ACC112 (cell line): Measurements from ENCODE around the gene FOXI3.

ENCODE experiments used
- H2AFZ ChIP-seq: fragments of 200-600 bp; sonication (generic); one replicate; pipeline ENCODE4 v1.6.0; 2017; ENCODE audit warnings: antibody characterized with exemption, low read length; ENCODE audit not compliant: unreplicated experiment
- H3K27ac ChIP-seq: fragments of 200-600 bp; sonication (generic); 2 replicates; pipeline ENCODE4 v1.5.1; 2014; ENCODE audit warnings: low read depth, mild to moderate bottlenecking, antibody characterized with exemption, low read length, moderate library complexity
- H3K27me3 ChIP-seq: fragments of 200-600 bp; sonication (generic); 2 replicates; pipeline ENCODE4 v1.6.1; 2014; ENCODE audit warnings: mild to moderate bottlenecking, antibody characterized with exemption, low read length, moderate library complexity, mixed read lengths; ENCODE audit not compliant: insufficient read depth
- H3K36me3 ChIP-seq: fragments of 200-600 bp; sonication (generic); 2 replicates; pipeline ENCODE4 v1.6.1; 2016; ENCODE audit warnings: mild to moderate bottlenecking, antibody characterized with exemption, low read length, moderate library complexity, mixed read lengths; ENCODE audit not compliant: insufficient read depth
- H3K4me1 ChIP-seq: fragments of 200-600 bp; sonication (generic); one replicate; pipeline ENCODE4 v1.6.1; 2016; ENCODE audit warnings: low read length, mixed read lengths; ENCODE audit not compliant: insufficient read depth, unreplicated experiment, control insufficient read depth
- H3K4me3 ChIP-seq: fragments of 200-600 bp; sonication (generic); 2 replicates; pipeline ENCODE4 v1.5.1; 2014; ENCODE audit warnings: mild to moderate bottlenecking, low read depth, low read length
- H3K79me2 ChIP-seq: fragments of 200-600 bp; sonication (generic); one replicate; pipeline ENCODE4 v1.6.0; 2016; ENCODE audit warnings: low read length; ENCODE audit not compliant: control insufficient read depth, unreplicated experiment, insufficient read depth

The FOXI3 gene

DNA sequence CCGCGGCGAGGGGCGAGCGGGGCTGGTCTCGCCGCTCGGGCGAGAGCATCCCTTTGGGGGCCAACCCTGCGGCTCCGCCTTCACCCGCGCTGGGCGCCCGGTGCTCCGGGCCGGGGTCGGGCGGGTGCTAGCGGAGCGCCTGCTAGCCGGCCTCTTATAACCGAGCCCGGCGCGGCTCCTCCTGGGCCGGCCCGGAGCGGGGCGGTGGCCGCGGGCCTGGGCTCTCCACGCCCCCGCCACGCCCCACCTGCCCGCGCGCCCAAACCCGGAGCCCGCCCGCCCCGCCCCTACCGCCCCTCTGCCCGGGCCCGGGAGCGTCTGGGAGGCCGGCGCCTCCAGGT lies at the start of gene FOXI3:
Gene FOXI3, minus strand, starts transcription at position 129 of the 341 bp plus-strand sequence. CDS start 158 bp downstream, outside the sequence.
- Histone ChIP-seq H3K27ac (no peak within 1 kb of the TSS), H3K36me3 (no peaks in the 10 kb centered on the region), H3K4me3 (no peak within 1 kb of the TSS), H3K27me3 (peaks cover 83% of the 10 kb centered on the region), H2AFZ (no peak within 1 kb of the TSS), H3K4me1 (no peaks in the 10 kb centered on the region), H3K79me2 (no peaks in the 10 kb centered on the region)

- H3K4me1 ChIP-seq: no peaks in the 10 kb centered on the region
- H3K27me3 ChIP-seq: peaks cover 37% of the 10 kb centered on the region
- no peak overlapping the region for H3K27ac ChIP-seq
- no peak overlapping the region for H3K4me3 ChIP-seq
- H2AFZ ChIP-seq: no peak overlapping the region
- no peaks in the 10 kb centered on the region for H3K79me2 ChIP-seq
- H3K36me3 ChIP-seq: no peaks in the 10 kb centered on the region
Observed at GRCh38 chr2:88500691-88501090, 48.2 kb upstream of the FOXI3 start.

DNA sequence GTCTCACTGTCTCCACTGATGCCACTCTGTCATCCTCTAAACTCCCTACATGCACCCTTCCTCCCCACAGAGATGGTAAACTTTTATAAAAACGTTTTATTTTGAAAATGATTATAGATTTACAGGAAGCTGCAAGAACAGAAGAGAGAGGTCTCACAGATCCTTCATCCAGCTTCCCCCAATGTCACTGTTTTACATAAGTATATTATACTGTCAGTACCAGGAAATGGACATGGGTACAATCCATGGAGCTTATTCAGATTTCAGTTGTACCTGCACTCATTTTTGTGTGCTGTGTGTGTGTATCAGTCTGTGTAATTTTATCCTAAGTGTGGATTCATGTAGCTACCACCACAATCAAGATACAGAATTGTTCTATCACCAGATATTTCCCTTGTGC lies 46.7 kb upstream of the FOXI3 start:
- Histone ChIP-seq H3K79me2 (no peaks in the 10 kb centered on the region), H2AFZ (no peak overlapping the region), H3K4me1 (no peaks in the 10 kb centered on the region), H3K4me3 (no peak overlapping the region), H3K27ac (no peak overlapping the region), H3K36me3 (no peaks in the 10 kb centered on the region), H3K27me3 (peaks cover 41% of the 10 kb centered on the region)

DNA sequence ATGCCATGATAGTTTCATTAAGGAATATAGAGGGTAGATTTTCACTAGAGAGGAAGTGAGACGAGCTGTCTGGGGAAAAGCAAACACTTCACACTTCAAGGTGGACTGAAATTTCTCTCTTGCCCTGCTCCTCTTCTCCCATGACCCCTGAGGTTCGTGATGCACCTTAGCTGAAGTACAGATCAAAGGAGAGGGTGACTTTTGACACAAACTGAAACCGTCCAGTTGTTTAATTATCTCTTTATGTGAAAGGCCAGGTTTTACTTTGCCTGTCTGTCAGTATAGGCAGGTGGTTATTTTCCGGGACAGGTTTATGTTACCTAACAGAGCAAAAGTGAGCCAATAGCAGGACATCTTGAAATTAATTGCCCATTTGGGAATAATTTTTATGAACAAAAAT lies 41.0 kb upstream of the FOXI3 start:
- H3K79me2 ChIP-seq: no peaks in the 10 kb centered on the region
- H3K4me1 ChIP-seq: no peaks in the 10 kb centered on the region
- H3K36me3 ChIP-seq: no peaks in the 10 kb centered on the region
- H2AFZ ChIP-seq: no peak overlapping the region
- peaks cover 64% of the 10 kb centered on the region for H3K27me3 ChIP-seq
- no peak overlapping the region for H3K4me3 ChIP-seq
- no peak overlapping the region for H3K27ac ChIP-seq

- Histone ChIP-seq H3K4me1 (no peaks in the 10 kb centered on the region), H2AFZ (no peak overlapping the region), H3K36me3 (no peaks in the 10 kb centered on the region), H3K4me3 (no peak overlapping the region), H3K27me3 (peaks cover 57% of the 10 kb centered on the region), H3K79me2 (no peaks in the 10 kb centered on the region), H3K27ac (no peak overlapping the region)
Observed at GRCh38 chr2:88492002-88492401, 39.5 kb upstream of the FOXI3 start.

DNA sequence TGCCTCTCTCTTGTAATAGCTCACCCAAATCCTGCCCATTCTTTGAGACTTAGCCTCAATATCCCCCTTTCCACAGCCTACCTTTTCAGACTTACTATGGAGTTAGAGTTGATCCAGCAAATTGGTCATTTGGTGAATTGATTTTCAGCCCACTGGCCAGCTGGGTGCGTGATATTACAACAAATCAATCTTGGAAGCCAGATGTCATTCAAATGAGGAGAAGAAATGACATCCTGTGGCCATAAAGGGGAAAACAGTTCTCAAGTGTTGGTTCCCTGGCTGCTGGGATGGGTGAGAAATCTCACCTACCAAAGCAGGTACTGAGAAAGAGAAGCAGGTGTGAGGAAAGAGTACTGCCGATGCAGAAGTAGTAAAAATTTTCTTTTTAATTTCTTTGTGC lies 36.7 kb upstream of the FOXI3 start:
- Histone ChIP-seq H3K36me3 (no peaks in the 10 kb centered on the region), H3K79me2 (no peaks in the 10 kb centered on the region), H3K27me3 (peaks cover 42% of the 10 kb centered on the region), H3K4me1 (no peaks in the 10 kb centered on the region), H3K4me3 (no peak overlapping the region), H2AFZ (no peak overlapping the region), H3K27ac (no peak overlapping the region)

GRCh38 chr2:88483200-88483599 lies 30.7 kb upstream of the FOXI3 start:
- Histone ChIP-seq H3K79me2 (no peaks in the 10 kb centered on the region), H2AFZ (no peak overlapping the region), H3K4me1 (no peaks in the 10 kb centered on the region)

DNA sequence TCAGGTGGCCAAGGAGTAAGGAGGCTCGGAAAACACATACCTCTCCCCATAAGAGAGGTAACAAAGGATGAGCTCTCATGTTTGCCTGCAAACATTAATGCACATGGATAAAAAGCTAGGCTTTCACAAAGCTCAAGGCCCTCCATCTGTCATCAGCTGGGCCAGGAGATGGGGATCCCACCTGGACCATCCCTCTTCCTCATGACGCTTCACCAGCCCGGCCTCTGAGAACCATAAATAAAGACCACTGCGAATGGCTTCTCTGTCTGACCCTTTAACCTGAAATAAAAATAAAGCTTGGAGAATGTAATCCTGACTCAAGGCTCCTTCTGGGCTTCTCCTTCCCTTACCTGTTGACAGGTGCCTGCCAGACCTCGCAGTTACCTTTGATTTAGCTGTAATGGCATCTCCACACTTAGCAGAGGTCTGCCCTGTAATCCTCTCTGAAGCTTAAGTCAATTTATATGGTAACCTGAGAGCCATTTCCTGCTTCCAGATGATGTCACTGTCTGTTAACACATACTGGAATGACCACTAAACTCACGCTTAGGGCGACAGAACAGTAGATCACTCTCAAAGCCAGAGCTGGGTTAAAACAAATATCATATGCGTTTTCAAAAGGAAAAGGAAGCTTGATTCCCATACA lies 29.3 kb upstream of the FOXI3 start:
- peaks cover 28% of the 10 kb centered on the region for H3K27me3 ChIP-seq
- no peaks in the 10 kb centered on the region for H3K79me2 ChIP-seq
- no peak overlapping the region for H2AFZ ChIP-seq
- H3K36me3 ChIP-seq: no peaks in the 10 kb centered on the region
- no peak overlapping the region for H3K4me3 ChIP-seq
- H3K27ac ChIP-seq: no peak overlapping the region
- no peaks in the 10 kb centered on the region for H3K4me1 ChIP-seq

More at GRCh38 chr2:88483200-88483599, 30.7 kb upstream of the FOXI3 start:
- no peak overlapping the region for H3K4me3 ChIP-seq
- H3K27me3 ChIP-seq: peaks cover 28% of the 10 kb centered on the region
- H3K27ac ChIP-seq: no peak overlapping the region
- H3K36me3 ChIP-seq: no peaks in the 10 kb centered on the region

DNA sequence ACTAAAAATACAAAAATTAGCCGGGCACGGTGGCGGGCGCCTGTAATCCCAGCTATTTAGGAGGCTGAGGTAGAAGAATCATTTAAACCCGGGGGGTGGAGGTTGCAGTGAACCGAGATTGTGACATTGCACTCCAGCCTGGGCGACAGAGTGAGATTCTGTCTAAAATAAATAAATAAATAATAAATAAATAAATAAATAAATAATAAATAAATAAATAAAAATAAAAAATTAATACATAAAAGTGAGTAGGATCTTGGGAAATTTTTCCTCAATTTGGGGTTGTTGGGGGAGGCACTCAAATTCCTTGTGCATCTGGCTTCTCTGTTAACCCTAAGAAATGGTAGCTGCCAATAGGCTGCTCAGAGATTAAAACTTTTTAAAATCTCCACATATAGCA lies 20.3 kb upstream of the FOXI3 start:
- Histone ChIP-seq H3K36me3 (no peaks in the 10 kb centered on the region), H3K4me3 (no peak overlapping the region), H2AFZ (no peak overlapping the region), H3K27ac (no peak overlapping the region), H3K79me2 (no peaks in the 10 kb centered on the region), H3K4me1 (no peaks in the 10 kb centered on the region), H3K27me3 (peaks cover 60% of the 10 kb centered on the region)

DNA sequence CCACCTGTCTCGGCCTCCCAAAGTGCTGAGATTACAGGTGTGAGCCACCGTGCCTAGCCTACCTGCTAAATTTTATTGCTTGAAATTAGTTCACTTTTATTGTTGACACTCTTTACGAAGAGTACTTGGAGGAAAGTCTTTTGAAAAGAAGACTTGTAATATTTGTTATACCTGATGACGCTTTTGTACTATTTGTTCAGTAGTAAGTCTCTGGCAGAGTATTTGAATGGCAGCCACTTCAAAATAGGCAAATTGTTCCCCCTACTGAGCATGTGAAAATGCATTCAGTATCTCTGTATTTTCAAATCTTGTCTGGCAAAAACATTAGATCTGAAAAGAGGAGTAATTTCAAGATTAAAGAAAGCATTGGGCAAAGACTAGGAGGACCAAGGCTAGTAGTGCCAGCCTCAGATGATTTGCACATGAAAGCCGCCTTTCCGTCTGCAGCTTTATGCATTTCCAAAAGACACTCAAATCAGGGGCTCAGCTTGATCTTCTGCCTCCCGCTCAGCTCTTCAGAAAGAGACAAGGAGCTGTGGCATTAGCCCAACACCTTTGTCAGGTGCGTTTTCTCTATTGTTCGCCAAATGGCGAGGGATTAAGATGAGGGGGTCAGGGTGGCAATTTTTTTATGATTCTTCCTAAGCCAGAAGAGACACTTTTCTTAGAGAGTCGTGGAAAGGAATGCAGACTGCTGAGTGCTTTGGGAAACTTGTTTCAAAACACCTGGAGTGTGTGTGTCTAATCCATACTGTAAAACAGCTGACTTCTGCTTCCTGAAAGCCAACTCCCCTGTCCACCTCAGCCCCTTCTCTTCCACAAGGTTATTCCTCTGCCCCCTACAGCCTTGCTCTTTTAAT lies 18.8 kb upstream of the FOXI3 start:
- Histone ChIP-seq H3K79me2 (no peaks in the 10 kb centered on the region), H3K36me3 (no peaks in the 10 kb centered on the region), H3K27me3 (peaks cover 60% of the 10 kb centered on the region), H3K4me3 (no peak overlapping the region), H3K27ac (no peak overlapping the region), H2AFZ (no peak overlapping the region), H3K4me1 (no peaks in the 10 kb centered on the region)
